H9 (cell line): Measurements from ENCODE around the gene FRRS1L. TPM values are rescaled to one million over a fixed set of nuclear protein-coding genes. Genes with fewer than 3 reads are reported as not detected.

Experiments used
- DNase-seq: peaks from one replicate; pipeline ENCODE4 v3.0.0-alpha.2; 2017
- H2AFZ ChIP-seq: one replicate; pipeline ENCODE4 v1.6.1; 2013; ENCODE audit warnings: mild to moderate bottlenecking, low read length, control low read depth, moderate library complexity
- H2AK5ac ChIP-seq: 2 replicates; pipeline ENCODE4 v1.6.1; 2013; ENCODE audit warnings: low read length, control low read depth, mixed read lengths; ENCODE audit not compliant: insufficient read length
- H2BK120ac ChIP-seq: one replicate; pipeline ENCODE4 v1.6.1; 2013; ENCODE audit warnings: low read depth, mild to moderate bottlenecking, low read length, control low read depth, inconsistent platforms; ENCODE audit not compliant: poor library complexity, severe bottlenecking
- H2BK12ac ChIP-seq: 2 replicates; pipeline ENCODE4 v1.6.1; 2013; ENCODE audit warnings: low read length, control low read depth, mixed read lengths, low read depth; ENCODE audit not compliant: insufficient read length
- H2BK15ac ChIP-seq: 2 replicates; pipeline ENCODE4 v1.6.1; 2013; ENCODE audit warnings: low read depth, low read length, control low read depth
- H2BK20ac ChIP-seq: one replicate; pipeline ENCODE4 v1.6.1; 2013; ENCODE audit warnings: low read depth, mild to moderate bottlenecking, low read length, control low read depth, inconsistent platforms; ENCODE audit not compliant: poor library complexity, severe bottlenecking
- H2BK5ac ChIP-seq: 2 replicates; pipeline ENCODE4 v1.6.1; 2013; ENCODE audit warnings: low read length, control low read depth, mixed read lengths; ENCODE audit not compliant: insufficient read length
- H3K14ac ChIP-seq: 2 replicates; pipeline ENCODE4 v1.6.1; 2013; ENCODE audit warnings: low read length, control low read depth; ENCODE audit not compliant: insufficient read depth
- H3K18ac ChIP-seq: 2 replicates; pipeline ENCODE4 v1.6.1; 2013; ENCODE audit warnings: low read depth, mild to moderate bottlenecking, mixed read lengths, low read length, control low read depth; ENCODE audit not compliant: insufficient read length
- H3K23ac ChIP-seq: 2 replicates; pipeline ENCODE4 v1.6.1; 2013; ENCODE audit warnings: low read length, control low read depth, mixed read lengths, low read depth; ENCODE audit not compliant: insufficient read length
- H3K23me2 ChIP-seq: 2 replicates; pipeline ENCODE4 v1.6.1; 2013; ENCODE audit warnings: low read depth, mild to moderate bottlenecking, mixed read lengths, low read length, control low read depth; ENCODE audit not compliant: insufficient read length, poor library complexity, severe bottlenecking
- H3K27ac ChIP-seq: 2 replicates; pipeline ENCODE4 v1.5.1; 2013; ENCODE audit warnings: low read length, control low read depth, mixed read lengths, low read depth; ENCODE audit not compliant: insufficient read length
- H3K27me3 ChIP-seq: 2 replicates; pipeline ENCODE4 v1.6.1; 2013; ENCODE audit warnings: low read length, control low read depth, inconsistent platforms; ENCODE audit not compliant: insufficient read depth
- H3K4ac ChIP-seq: 2 replicates; pipeline ENCODE4 v1.6.1; 2013; ENCODE audit warnings: low read depth, mild to moderate bottlenecking, control low read depth, inconsistent platforms, low read length, moderate library complexity
- H3K4me1 ChIP-seq: 2 replicates; pipeline ENCODE4 v1.6.1; 2013; ENCODE audit warnings: low read length, control low read depth, inconsistent platforms; ENCODE audit not compliant: insufficient read depth
- H3K4me2 ChIP-seq: 2 replicates; pipeline ENCODE4 v1.6.1; 2013; ENCODE audit warnings: low read length, control low read depth, mixed read lengths; ENCODE audit not compliant: insufficient read length, insufficient read depth
- H3K56ac ChIP-seq: 2 replicates; pipeline ENCODE4 v1.6.1; 2013; ENCODE audit warnings: low read depth, mild to moderate bottlenecking, mixed read lengths, low read length, control low read depth; ENCODE audit not compliant: insufficient read length
- H3K79me1 ChIP-seq: 2 replicates; pipeline ENCODE4 v1.6.1; 2013; ENCODE audit warnings: low read depth, mild to moderate bottlenecking, moderate library complexity, low read length, control low read depth, inconsistent platforms; ENCODE audit not compliant: insufficient read depth, poor library complexity, severe bottlenecking
- H3K79me2 ChIP-seq: 2 replicates; pipeline ENCODE4 v1.6.1; 2013; ENCODE audit warnings: low read length, control low read depth, inconsistent platforms; ENCODE audit not compliant: insufficient read depth
- H3K9ac ChIP-seq: 2 replicates; pipeline ENCODE4 v1.6.1; 2013; ENCODE audit warnings: low read length, control low read depth, mixed read lengths; ENCODE audit not compliant: insufficient read length; ENCODE audit errors: extremely low read depth
- H3K9me3 ChIP-seq: one replicate; pipeline ENCODE4 v1.6.1; 2013; ENCODE audit warnings: low read depth, low read length, inconsistent platforms; ENCODE audit not compliant: control insufficient read depth
- H3T11ph ChIP-seq: one replicate; pipeline ENCODE4 v1.6.1; 2013; ENCODE audit warnings: mild to moderate bottlenecking, low read length, control low read depth, inconsistent platforms
- H4K20me1 ChIP-seq: one replicate; pipeline ENCODE4 v1.6.1; 2013; ENCODE audit not compliant: control insufficient read depth, insufficient read length, insufficient read depth
- H4K5ac ChIP-seq: 2 replicates; pipeline ENCODE4 v1.6.1; 2013; ENCODE audit warnings: low read depth, mild to moderate bottlenecking, mixed read lengths, low read length, control low read depth; ENCODE audit not compliant: insufficient read length
- H4K8ac ChIP-seq: replicated peaks from 2 replicates; pipeline ENCODE4 v1.6.1; 2013; ENCODE audit warnings: low read length, control low read depth, mixed read lengths, low read depth; ENCODE audit not compliant: insufficient read length
- H4K91ac ChIP-seq: 2 replicates; pipeline ENCODE4 v1.6.1; 2013; ENCODE audit warnings: low read depth, mild to moderate bottlenecking, moderate library complexity, mixed read lengths, low read length, control low read depth; ENCODE audit not compliant: insufficient read length
- H3K27ac Mint-ChIP-seq, 3 experiments: 2 replicates in 2 of 3; 3 replicates in 1 of 3; pipeline ENCODE4 v1.8.0; 2020 to 2021; ENCODE audit warnings: mixed read lengths in 3 of 3, mild to moderate bottlenecking in 1 of 3, moderate library complexity in 1 of 3
- H3K27me3 Mint-ChIP-seq: 2 replicates; pipeline ENCODE4 v1.8.0; 2021; ENCODE audit warnings: low read depth, mild to moderate bottlenecking, moderate library complexity, mixed read lengths
- H3K36me3 Mint-ChIP-seq, 3 experiments: 2 replicates in 2 of 3; 3 replicates in 1 of 3; pipeline ENCODE4 v1.8.0; 2020 to 2021; ENCODE audit warnings: low read depth in 3 of 3, mixed read lengths in 3 of 3; ENCODE audit not compliant: insufficient read depth in 1 of 3
- H3K4me1 Mint-ChIP-seq, 2 experiments: 2 replicates each; pipeline ENCODE4 v1.8.0; 2020; ENCODE audit warnings: mixed read lengths in 2 of 2
- H3K4me3 Mint-ChIP-seq, 2 experiments: 2 replicates in 1 of 2; 3 replicates in 1 of 2; pipeline ENCODE4 v1.8.0; 2020 to 2021; ENCODE audit warnings: mild to moderate bottlenecking in 2 of 2, mixed read lengths in 2 of 2, moderate library complexity in 1 of 2
- H3K9me3 Mint-ChIP-seq, 2 experiments: 2 replicates in 1 of 2; 3 replicates in 1 of 2; pipeline ENCODE4 v1.8.0; 2020; ENCODE audit warnings: mild to moderate bottlenecking in 2 of 2, mixed read lengths in 2 of 2, moderate library complexity in 1 of 2
- WGBS: extraction: QIAGEN DNeasy Blood & Tissue Kit; methylation state at CpG from one replicate; pipeline ENCODE4 v1.1.7; 2013; ENCODE audit warnings: missing lambda C conversion rate, low lambda C conversion rate, mixed read lengths; ENCODE audit not compliant: insufficient read length; ENCODE audit errors: extremely low coverage; 5-methylcytosine and 5-hydroxymethylcytosine counted together
- total RNA-seq: library from RNA; stranded (reverse); gene quantifications from 2 replicates; pipeline ENCODE4 v1.2.1, GENCODE V29; 2021
- TF ChIP-seq, protein P1 (sequence below): fragments of 200-600 bp; sonication (generic); conservative IDR thresholded peaks from 3 replicates; pipeline ENCODE4 v1.8.0; 2021; ENCODE audit warnings: antibody characterized with exemption, mild to moderate bottlenecking

Gene FRRS1L
- total RNA-seq, 1 experiment from 2014 or later, result 3.3 TPM

DNA sequence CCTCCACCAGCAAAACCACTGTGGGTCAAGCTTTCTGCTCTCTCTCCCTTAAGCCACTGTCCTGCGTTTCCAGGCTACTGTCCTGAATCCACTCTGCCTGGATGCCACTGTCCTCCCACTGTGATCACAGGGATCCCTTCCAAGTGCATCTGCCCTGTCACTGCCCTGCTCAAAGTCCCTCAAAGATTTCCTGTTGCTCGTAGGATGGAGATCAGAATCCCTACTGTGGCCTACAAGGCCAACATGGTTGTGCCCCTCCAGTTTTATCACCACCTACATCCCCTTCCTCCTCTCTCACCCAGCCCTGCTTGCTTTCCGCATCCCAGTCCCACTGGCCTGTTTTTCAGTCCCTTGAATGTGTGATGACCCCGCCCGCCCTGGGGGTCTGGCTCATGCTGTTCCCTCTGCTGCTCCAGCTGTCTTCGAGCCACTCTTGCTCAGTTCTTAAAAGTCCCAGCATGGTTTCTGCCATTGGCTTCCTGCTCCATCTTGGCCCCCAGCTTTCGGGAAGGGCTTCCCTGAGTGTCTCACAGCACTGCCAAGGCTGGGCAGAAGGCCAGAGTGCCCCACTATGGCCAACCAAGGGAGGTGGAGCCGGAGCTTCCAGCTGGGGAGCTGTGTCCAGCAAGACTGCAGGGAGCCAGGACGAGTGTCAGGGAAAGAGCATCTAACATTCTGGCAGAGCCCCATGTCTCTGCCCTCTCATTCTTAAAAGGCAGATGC is 12.9 kb upstream of the FRRS1L start:
- TF ChIP-seq, protein P1, sequence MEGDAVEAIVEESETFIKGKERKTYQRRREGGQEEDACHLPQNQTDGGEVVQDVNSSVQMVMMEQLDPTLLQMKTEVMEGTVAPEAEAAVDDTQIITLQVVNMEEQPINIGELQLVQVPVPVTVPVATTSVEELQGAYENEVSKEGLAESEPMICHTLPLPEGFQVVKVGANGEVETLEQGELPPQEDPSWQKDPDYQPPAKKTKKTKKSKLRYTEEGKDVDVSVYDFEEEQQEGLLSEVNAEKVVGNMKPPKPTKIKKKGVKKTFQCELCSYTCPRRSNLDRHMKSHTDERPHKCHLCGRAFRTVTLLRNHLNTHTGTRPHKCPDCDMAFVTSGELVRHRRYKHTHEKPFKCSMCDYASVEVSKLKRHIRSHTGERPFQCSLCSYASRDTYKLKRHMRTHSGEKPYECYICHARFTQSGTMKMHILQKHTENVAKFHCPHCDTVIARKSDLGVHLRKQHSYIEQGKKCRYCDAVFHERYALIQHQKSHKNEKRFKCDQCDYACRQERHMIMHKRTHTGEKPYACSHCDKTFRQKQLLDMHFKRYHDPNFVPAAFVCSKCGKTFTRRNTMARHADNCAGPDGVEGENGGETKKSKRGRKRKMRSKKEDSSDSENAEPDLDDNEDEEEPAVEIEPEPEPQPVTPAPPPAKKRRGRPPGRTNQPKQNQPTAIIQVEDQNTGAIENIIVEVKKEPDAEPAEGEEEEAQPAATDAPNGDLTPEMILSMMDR, result no peak

More for the DNA sequence above, 12.9 kb upstream of the FRRS1L start:
- no peak overlapping the region for H4K91ac ChIP-seq
- H4K20me1 ChIP-seq, result no peaks in the 10 kb centered on the region
- no peak overlapping the region for H3T11ph ChIP-seq
- no peak overlapping the region for H3K4me3 Mint-ChIP-seq
- H3K4ac ChIP-seq, result no peak overlapping the region
- H3K27me3 Mint-ChIP-seq, result peaks cover 4% of the 10 kb centered on the region; the same call in 1 of the 2 replicates
- no peak overlapping the region for H3K9ac ChIP-seq
- no peaks in the 10 kb centered on the region for H3K36me3 Mint-ChIP-seq
- no peaks in the 10 kb centered on the region for H3K27me3 ChIP-seq
- no peak overlapping the region for H2BK20ac ChIP-seq
- H4K5ac ChIP-seq, result no peak overlapping the region
- no peaks in the 10 kb centered on the region for H3K79me2 ChIP-seq
- H3K18ac ChIP-seq, result no peak overlapping the region
- no peak for DNase-seq
- H2AFZ ChIP-seq, result no peak overlapping the region
- H2BK15ac ChIP-seq, result no peak overlapping the region
- no CpG with 5 or more reads among the region's 9 CpGs for WGBS
- H3K4me2 ChIP-seq, result no peak overlapping the region
- H2AK5ac ChIP-seq, result no peak overlapping the region
- no peaks in the 10 kb centered on the region for H3K9me3 ChIP-seq
- no peak overlapping the region for H3K27ac ChIP-seq
- H3K56ac ChIP-seq, result no peak overlapping the region
- H2BK120ac ChIP-seq, result no peak overlapping the region
- no peak overlapping the region for H2BK5ac ChIP-seq
- H3K4me1 Mint-ChIP-seq, result peaks cover 5 to 6% of the 10 kb centered on the region in 2 experiments
- no peak overlapping the region for H3K27ac Mint-ChIP-seq
- no peaks in the 10 kb centered on the region for H3K4me1 ChIP-seq
- H3K79me1 ChIP-seq, result no peaks in the 10 kb centered on the region
- no peak overlapping the region for H3K23ac ChIP-seq
- H4K8ac ChIP-seq, result peak overlapping the region; percentile 10
- H3K9me3 Mint-ChIP-seq, result no peaks in the 10 kb centered on the region
- no peak overlapping the region for H2BK12ac ChIP-seq
- peak overlapping the region; percentile 61 for H3K14ac ChIP-seq
- H3K23me2 ChIP-seq, result no peaks in the 10 kb centered on the region
